Heart left ventricle (tissue), 16 donors: ENCODE data around the gene SPTAN1. TPM values are rescaled to one million over a fixed set of nuclear protein-coding genes. Genes with fewer than 3 reads are reported as not detected.

ENCODE experiments used
- ATAC-seq, 4 donors: fragments of 200-7000 bp; cut with Tn5 transposase; one replicate each; pipeline ENCODE4 v1.9.1; 2020 to 2022; ENCODE audit warnings: moderate library complexity in 4 of 4, mild to moderate bottlenecking in 3 of 4, moderate number of reproducible peaks in 1 of 4
- DNase-seq, 5 donors: peaks; one replicate each; pipeline ENCODE4 v3.0.0-alpha.2; 2020
- H3K27ac ChIP-seq, 12 donors: fragments of 200-600 bp; sonication (generic) in 4 of 12; one replicate each; pipeline versions ENCODE4 v1.5.0 to v1.8.0; 2016 to 2022; ENCODE audit warnings: mild to moderate bottlenecking in 2 of 12
- H3K27me3 ChIP-seq, 9 donors: fragments of 200-600 bp; sonication (generic) in 2 of 9; one replicate each; pipeline versions ENCODE4 v1.5.1 to v1.8.0; 2016 to 2022; ENCODE audit warnings: mild to moderate bottlenecking in 3 of 9
- H3K36me3 ChIP-seq, 9 donors: fragments of 200-600 bp; sonication (generic) in 2 of 9; one replicate each; pipeline versions ENCODE4 v1.5.0 to v1.8.0; 2018 to 2022; ENCODE audit warnings: mild to moderate bottlenecking in 2 of 9
- H3K4me1 ChIP-seq, 12 donors: fragments of 200-600 bp; sonication (generic) in 4 of 12; one replicate each; pipeline versions ENCODE4 v1.5.0 to v1.8.0; 2016 to 2022; ENCODE audit warnings: mild to moderate bottlenecking in 3 of 12
- H3K4me3 ChIP-seq, 12 donors: fragments of 200-600 bp; sonication (generic) in 4 of 12; one replicate each; pipeline versions ENCODE4 v1.5.0 to v1.8.0; 2017 to 2022; ENCODE audit warnings: mild to moderate bottlenecking in 9 of 12, moderate library complexity in 4 of 12
- H3K9me3 ChIP-seq, 12 donors: fragments of 200-600 bp; sonication (generic) in 4 of 12; one replicate each; pipeline versions ENCODE4 v1.5.0 to v1.8.0; 2016 to 2022; ENCODE audit warnings: mild to moderate bottlenecking in 1 of 12
- CTCF ChIP-seq, 12 donors: fragments of 200-600 bp; sonication (generic) in 4 of 12; IDR thresholded peaks; one replicate each; pipeline versions ENCODE4 v1.5.0 to v1.8.0; 2018 to 2022; ENCODE audit warnings: antibody characterized with exemption in 12 of 12, mild to moderate bottlenecking in 5 of 12
- POLR2A ChIP-seq, 2 donors: fragments of 450-650 bp; IDR thresholded peaks; one replicate each; pipeline ENCODE4 v1.6.1; 2017; ENCODE audit warnings: antibody characterized with exemption in 2 of 2, mild to moderate bottlenecking in 2 of 2, moderate library complexity in 2 of 2
- WGBS, 4 donors: extraction: QIAGEN DNeasy Blood & Tissue Kit in 2 of 4; methylation state at CpG; one replicate each; pipeline versions ENCODE4 v1.1.5 to v1.1.7; 2013 to 2018; 5-methylcytosine and 5-hydroxymethylcytosine counted together
- intact Hi-C, 10 donors: fragments of 100-400 bp; cut with DNase I; formaldehyde crosslinking; loops; one replicate each; pipeline versions ENCODE4 v1.11.1 to v1.14.2; 2022
- polyA plus RNA-seq, 2 donors: library from polyadenylated mRNA; stranded (reverse); fragments of 200-250 nt; gene quantifications; one replicate each; pipeline ENCODE4 v1.2.3, GENCODE V29; 2013
- total RNA-seq, 9 donors: library from RNA; depleted of rRNA in 2 of 9; stranded (reverse); fragments of >200 nt in 2 of 9; fragmentation: NEBNext Ultra II Directional in 3 of 9; extraction: Animal tissue kit (Norgen Biotek cat#: 25700) in 3 of 9; gene quantifications; one replicate each; pipeline versions ENCODE4 v1.1.0 to v1.2.4, GENCODE V29; 2016 to 2023
- donor health status: ischemic (EF 13 %, LVEDD 7.1; RV severe dilation, severe dysfunction).
- donor health status: healthy with polysubstance abuse.
- donor health status: DM: no; HTN: yes; CAD: no.
- donor health status: DM: no; HTN: no; CAD: no.
- donor health status: ischemic (EF 25% LVEDD 6.9; RV normal size, moderate dysfunction).
- donor health status: ischemic (EF 25% LVEDD 5.7; RV mildly dilated, moderate dysfunction).
- donor health status: healthy.
- donor health status: DM: yes; HTN: yes; CAD: no.
- donor health status: ischemic (EF 35%, LVEDD 5.7; RV mildly dilated, moderate dysfunction).
- donor health status: nonischemic (EF 11% LVEDD 7.7; RV severe dilation, severe dysfunction).
- donor health status: DM: yes; HTN: yes; CAD: no.
- donor health status: PGD.
- donor health status: ischemic (EF 29% LVEDD 5.4; RV normal size, mild dysfunction).
- donor health status: nonischemic (EF 23%, LVEDD 6.1; RV moderate dilation, normal function).

SPTAN1 gene
- total and polyA plus RNA-seq, 11 donors: 104 to 472 (median 273) TPM

DNA sequence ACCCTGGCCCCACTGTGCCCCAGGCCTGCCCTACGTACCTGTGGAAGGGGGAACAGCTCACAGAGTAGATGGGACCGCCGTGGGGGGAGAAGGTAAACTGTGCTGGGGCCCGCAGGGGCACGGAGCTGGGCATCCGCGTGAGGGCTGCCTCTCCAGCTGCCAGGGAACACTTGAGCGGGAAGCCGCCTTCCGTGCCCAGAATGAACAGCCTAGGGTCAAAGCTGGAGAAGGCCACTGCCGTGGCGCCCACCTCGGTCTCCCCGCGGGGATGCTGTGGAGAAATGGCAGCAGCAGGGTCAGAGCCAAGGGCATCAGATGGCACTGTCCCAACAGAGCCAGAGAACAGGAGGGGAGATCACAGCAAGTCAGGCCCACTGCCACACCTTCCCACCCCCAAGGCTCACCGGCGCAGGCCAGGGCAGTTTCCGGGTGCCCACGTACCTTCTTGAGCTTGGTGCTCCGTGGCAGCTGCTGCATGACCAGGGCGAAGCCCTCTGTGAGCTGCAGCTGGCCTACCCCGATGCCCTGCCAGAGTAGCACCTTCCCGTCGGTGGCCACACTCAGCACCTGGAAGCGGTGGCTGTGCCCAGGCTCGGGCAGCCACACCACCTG, 82.4 kb downstream of the SPTAN1 start:
- ATAC-seq (peak; percentile 2 to 16 (median 8)), DNase-seq (peak in 2 of 5 donors; percentile 38 to 63)
- intact Hi-C loops: loop anchor here in 4 of 10 donors (2.0 to 10.0 kb wide), 6 partner anchors 22 to 340 kb away; partner anchors contain the start of genes SET (in 4 of the 4), DYNC2I2 (in 1 of the 4) and ODF2 (in 1 of the 4)
- TF ChIP-seq CTCF (IDR thresholded peaks at IDR 0.05) (no peak), POLR2A (IDR thresholded peaks at IDR 0.05) (no peak)
- Histone ChIP-seq H3K36me3 (peaks cover 2 to 54% (median 46%) of the 10 kb centered on the region in 9 donors), H3K4me1 (peaks cover 0 to 40% (median 20%) of the 10 kb centered on the region in 12 donors), H3K4me3 (peak overlapping the region in 9 of 12 donors; percentile 32 to 54 (median 41)), H3K27ac (peak overlapping the region; percentile 83 to 100 (median 92)), H3K27me3 (no peaks in the 10 kb centered on the region), H3K9me3 (no peaks in the 10 kb centered on the region)
- WGBS, 4 donors: 43 to 56% (median 51%) methylated on average over 14 to 26 of the region's 26 CpGs

DNA sequence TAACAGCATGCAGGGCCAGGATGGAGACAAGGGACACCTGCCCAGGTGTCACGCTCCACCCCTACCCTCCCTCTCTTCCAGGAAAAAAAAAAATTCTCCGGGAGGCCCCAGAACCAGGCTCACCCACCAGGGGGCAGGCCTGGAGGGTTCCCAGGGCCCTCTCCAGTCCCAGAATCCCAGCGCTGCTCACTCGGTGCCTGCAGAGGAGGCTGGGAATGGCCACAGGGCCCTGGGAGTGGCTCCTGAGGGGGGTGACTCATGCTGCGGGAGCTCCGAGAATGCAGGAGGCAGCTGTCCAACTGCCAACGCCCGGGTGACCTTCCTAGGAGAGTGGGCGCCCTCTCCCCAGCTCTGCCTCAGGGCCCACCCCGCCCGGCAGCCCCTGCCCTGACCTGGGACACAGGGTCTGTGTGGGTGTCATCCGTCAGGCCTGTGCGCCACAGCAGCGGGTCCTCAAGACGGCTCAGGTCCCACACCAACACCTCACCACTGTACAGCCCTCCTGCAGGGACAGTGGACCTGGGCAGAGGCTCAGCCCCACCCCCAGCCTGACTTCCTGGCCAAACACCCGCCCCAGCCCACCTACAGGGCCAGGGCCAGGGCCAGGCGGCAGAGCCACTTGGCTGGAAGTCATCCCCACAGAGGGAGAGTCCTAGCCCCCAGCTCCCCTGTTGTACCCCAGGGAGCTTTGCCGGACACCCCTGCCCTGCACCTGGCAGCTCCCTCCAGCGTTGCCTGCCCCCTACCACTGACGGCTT, 83.1 kb downstream of the SPTAN1 start:
- DNase-seq (peak; percentile 86 to 96 (median 92)), ATAC-seq (peak; percentile 92 to 93 (median 92))
- Histone ChIP-seq H3K27ac (peak overlapping the region; percentile 83 to 100 (median 92)), H3K9me3 (no peaks in the 10 kb centered on the region), H3K4me3 (peak overlapping the region; percentile 10 to 54 (median 37)), H3K27me3 (no peaks in the 10 kb centered on the region), H3K36me3 (peaks cover 2 to 52% (median 42%) of the 10 kb centered on the region in 9 donors), H3K4me1 (peaks cover 0 to 35% (median 20%) of the 10 kb centered on the region in 12 donors)
- intact Hi-C loops: loop anchor here in 4 of 10 donors (2.0 to 10.0 kb wide), 5 partner anchors 21 to 341 kb away; partner anchors contain the start of genes SET (in 4 of the 4) and DYNC2I2 (in 1 of the 4)
- TF ChIP-seq POLR2A (IDR thresholded peaks at IDR 0.05) (no peak), CTCF (IDR thresholded peaks at IDR 0.05) (peak; percentile 55 to 85 (median 73))
- whole genome bisulfite sequencing, 4 donors: 10 to 41% (median 25%) methylated on average over 6 to 20 of the region's 20 CpGs

- Histone ChIP-seq H3K36me3 (peaks cover 2 to 47% (median 36%) of the 10 kb centered on the region in 9 donors), H3K4me3 (peak overlapping the region in 11 of 12 donors; percentile 10 to 54 (median 39)), H3K9me3 (no peaks in the 10 kb centered on the region), H3K4me1 (peaks cover 0 to 35% (median 20%) of the 10 kb centered on the region in 12 donors), H3K27me3 (no peaks in the 10 kb centered on the region), H3K27ac (peak overlapping the region; percentile 83 to 100 (median 92))
- ATAC-seq (peak; percentile 66 to 78 (median 66)), DNase-seq (peak; percentile 67 to 89 (median 76))
- TF ChIP-seq POLR2A (IDR thresholded peaks at IDR 0.05) (no peak), CTCF (IDR thresholded peaks at IDR 0.05) (peak in 7 of 12 donors; percentile 23 to 53 (median 34))
- intact Hi-C loops: loop anchor here in 4 of 10 donors (5.0 to 10.0 kb wide), 4 partner anchors 49 to 341 kb away; partner anchors contain the start of gene SET (in 4 of the 4)
- 47 to 67% (median 54%) methylated on average over 12 to 16 of the region's 16 CpGs for WGBS, 4 donors
Observed at GRCh38 chr9:128636024-128636390, 83.6 kb downstream of the SPTAN1 start.
